SKM-1 (cell line): ENCODE measurements around the gene TAS2R41.
A peak's percentile ranks its signal among the peaks of the same experiment; 100 is the strongest.
"Not testable (repeated sequence)": the region's sequence is repeated elsewhere in the genome, so short reads cannot be mapped to it uniquely, and the experiment has no call there.

Source experiments
- DNase-seq: peaks from one replicate; lab custom pipeline; 2025; ENCODE audit not compliant: unreplicated experiment; lab: John Stamatoyannopoulos, UW

TAS2R41 gene

GRCh38 chr7:143456992-143457793 lies 20.5 kb upstream of the TAS2R41 start:
- DNase-seq = no peak

GRCh38 chr7:143458263-143458662 lies 19.4 kb upstream of the TAS2R41 start:
- DNase-seq = no peak

GRCh38 chr7:143458681-143459080 lies 19.0 kb upstream of the TAS2R41 start:
- no peak for DNase-seq

- no peak for DNase-seq
Measured at GRCh38 chr7:143459359-143459758, 18.3 kb upstream of the TAS2R41 start.

GRCh38 chr7:143460271-143460979 lies 17.2 kb upstream of the TAS2R41 start:
- DNase-seq = no peak

- DNase-seq = no peak
Measured at GRCh38 chr7:143462045-143462444, 15.6 kb upstream of the TAS2R41 start.

- DNase-seq = no peak
Measured at GRCh38 chr7:143463556-143463955, 14.1 kb upstream of the TAS2R41 start.

- DNase-seq = no peak
Measured at GRCh38 chr7:143463957-143464356, 13.7 kb upstream of the TAS2R41 start.

- DNase-seq = no peak
Measured at GRCh38 chr7:143467724-143468123, 9.9 kb upstream of the TAS2R41 start.

GRCh38 chr7:143472071-143472689 lies 5.5 kb upstream of the TAS2R41 start:
- DNase-seq = not testable (repeated sequence)

GRCh38 chr7:143479055-143479766 lies 1.5 kb downstream of the TAS2R41 start:
- no peak for DNase-seq

- no peak for DNase-seq
Measured at GRCh38 chr7:143480501-143480900, 2.8 kb downstream of the TAS2R41 start.

- DNase-seq = no peak
Measured at GRCh38 chr7:143484119-143484518, 6.4 kb downstream of the TAS2R41 start.

- DNase-seq = peak; percentile 62
Measured at GRCh38 chr7:143485094-143485493, 7.4 kb downstream of the TAS2R41 start.

- no peak for DNase-seq
Measured at GRCh38 chr7:143485500-143485899, 7.8 kb downstream of the TAS2R41 start.

- not testable (repeated sequence) for DNase-seq
Measured at GRCh38 chr7:143486266-143486665, 8.6 kb downstream of the TAS2R41 start.

- DNase-seq = no peak
Measured at GRCh38 chr7:143487061-143487460, 9.4 kb downstream of the TAS2R41 start.

GRCh38 chr7:143487566-143487965 lies 9.9 kb downstream of the TAS2R41 start:
- DNase-seq = no peak

GRCh38 chr7:143490717-143491306 lies 13.1 kb downstream of the TAS2R41 start:
- no peak for DNase-seq

- DNase-seq = no peak
Measured at GRCh38 chr7:143492043-143492471, 14.4 kb downstream of the TAS2R41 start.
